ENCODE data around the gene ADAMTS13. TPM values are rescaled to one million over a fixed set of nuclear protein-coding genes. Genes with fewer than 3 reads are reported as not detected.
A peak's percentile ranks its signal among the peaks of the same experiment; 100 is the strongest.

The ADAMTS13 gene
- total RNA-seq, 4 donors from 2014 or later, result 0.94 to 2.7 (median 2.1) TPM

DNA sequence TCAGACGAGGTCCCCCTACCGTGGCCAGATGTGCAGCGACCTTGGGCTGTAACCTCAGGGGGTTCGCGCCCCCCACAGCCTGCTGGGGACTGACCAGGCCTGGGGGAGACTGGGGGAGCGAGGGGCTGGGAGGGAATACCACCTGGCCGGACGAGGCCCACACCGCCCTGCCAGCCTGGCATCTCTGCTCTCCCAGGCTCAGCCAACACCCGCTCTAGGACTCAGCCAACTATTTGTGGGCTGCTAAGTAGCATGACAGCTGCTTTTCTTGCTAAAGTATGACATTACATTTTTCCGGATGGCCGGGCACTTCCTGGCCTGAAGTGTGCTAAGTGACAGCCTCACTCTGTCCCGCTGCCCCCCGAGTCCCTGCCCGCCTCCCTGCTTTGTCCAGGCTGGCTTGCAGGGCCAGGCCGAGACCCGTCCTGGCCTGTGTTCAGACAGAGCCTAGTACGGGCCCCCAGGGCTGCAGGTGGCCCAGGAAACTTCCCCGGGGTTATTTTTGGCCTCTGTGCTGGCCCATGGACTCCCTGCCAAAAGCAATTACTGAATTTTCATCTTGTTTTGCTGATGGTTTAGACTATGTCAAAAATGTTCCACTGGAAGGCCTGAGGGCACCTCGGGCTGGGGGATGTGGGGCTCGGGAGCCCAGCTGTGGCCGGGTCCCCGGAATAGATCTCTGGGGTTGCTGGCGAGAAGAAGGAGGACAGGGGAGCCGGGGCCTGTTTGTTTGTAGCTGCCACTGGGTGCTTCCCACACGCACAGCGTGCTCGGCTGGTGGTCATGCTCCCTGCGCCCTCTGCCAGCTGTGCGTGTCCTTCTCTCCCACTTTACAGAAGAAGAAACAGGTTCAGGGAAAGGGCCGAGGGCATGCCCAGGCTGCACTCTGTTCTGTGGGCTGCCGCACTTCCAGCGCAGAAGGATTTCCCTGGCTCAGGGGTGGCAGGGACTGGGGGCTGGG lies 70.2 kb downstream of the ADAMTS13 start:
- TF ChIP-seq POLR2AphosphoS5 (IDR thresholded peaks at IDR 0.05) (no peak), EP300 (IDR thresholded peaks at IDR 0.05) (no peak), POLR2A (IDR thresholded peaks at IDR 0.05) (no peak)
- TF ChIP-seq, protein P1, sequence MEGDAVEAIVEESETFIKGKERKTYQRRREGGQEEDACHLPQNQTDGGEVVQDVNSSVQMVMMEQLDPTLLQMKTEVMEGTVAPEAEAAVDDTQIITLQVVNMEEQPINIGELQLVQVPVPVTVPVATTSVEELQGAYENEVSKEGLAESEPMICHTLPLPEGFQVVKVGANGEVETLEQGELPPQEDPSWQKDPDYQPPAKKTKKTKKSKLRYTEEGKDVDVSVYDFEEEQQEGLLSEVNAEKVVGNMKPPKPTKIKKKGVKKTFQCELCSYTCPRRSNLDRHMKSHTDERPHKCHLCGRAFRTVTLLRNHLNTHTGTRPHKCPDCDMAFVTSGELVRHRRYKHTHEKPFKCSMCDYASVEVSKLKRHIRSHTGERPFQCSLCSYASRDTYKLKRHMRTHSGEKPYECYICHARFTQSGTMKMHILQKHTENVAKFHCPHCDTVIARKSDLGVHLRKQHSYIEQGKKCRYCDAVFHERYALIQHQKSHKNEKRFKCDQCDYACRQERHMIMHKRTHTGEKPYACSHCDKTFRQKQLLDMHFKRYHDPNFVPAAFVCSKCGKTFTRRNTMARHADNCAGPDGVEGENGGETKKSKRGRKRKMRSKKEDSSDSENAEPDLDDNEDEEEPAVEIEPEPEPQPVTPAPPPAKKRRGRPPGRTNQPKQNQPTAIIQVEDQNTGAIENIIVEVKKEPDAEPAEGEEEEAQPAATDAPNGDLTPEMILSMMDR (IDR thresholded peaks at IDR 0.05), result no peak
- Histone ChIP-seq H3K4me1 (peaks cover 0 to 20% (median 8%) of the 10 kb centered on the region in 3 donors), H3K27me3 (peaks cover 63% of the 10 kb centered on the region), H3K27ac (peak overlapping the region in 3 of 4 donors; percentile 26 to 44 (median 39)), H3K4me3 (no peak overlapping the region), H3K36me3 (no peaks in the 10 kb centered on the region), H3K9me3 (no peaks in the 10 kb centered on the region)
- 17 to 56% methylated on average over 2 of the region's 33 CpGs for WGBS, 2 donors (ENCODE audit: low coverage in 1 of 2)
- peak; percentile 17 for ATAC-seq

DNA sequence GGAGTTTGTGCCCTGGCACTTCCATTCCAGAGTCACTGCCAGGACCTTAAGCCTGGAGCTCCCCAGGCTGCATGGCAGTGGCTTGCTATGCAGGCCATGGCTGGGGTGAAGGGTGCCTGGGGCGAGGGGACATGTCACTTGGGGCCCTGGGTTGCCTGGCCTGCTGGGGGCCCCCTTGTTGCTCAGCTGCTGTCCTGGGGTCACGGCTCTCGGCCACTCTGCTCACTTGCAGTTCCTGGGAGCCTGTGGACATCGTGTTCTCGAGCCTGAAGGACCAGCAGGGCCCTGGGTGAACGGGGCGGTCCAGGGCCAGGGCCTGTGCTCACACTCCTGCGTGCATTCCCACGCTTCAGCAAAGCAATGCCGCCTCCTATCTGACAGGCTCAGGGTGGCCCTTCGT lies 71.3 kb downstream of the ADAMTS13 start:
- no peaks in the 10 kb centered on the region for H3K9me3 ChIP-seq
- H3K36me3 ChIP-seq, result no peaks in the 10 kb centered on the region
- no peak overlapping the region for H3K4me3 ChIP-seq
- WGBS, 2 donors (ENCODE audit: low coverage in 1 of 2), result no CpG with 5 or more reads among the region's 11 CpGs
- TF ChIP-seq POLR2AphosphoS5 (IDR thresholded peaks at IDR 0.05), result no peak
- TF ChIP-seq, protein P1 (IDR thresholded peaks at IDR 0.05), result no peak
- ATAC-seq, result no peak
- peaks cover 62% of the 10 kb centered on the region for H3K27me3 ChIP-seq
- no peak overlapping the region for H3K27ac ChIP-seq
- H3K4me1 ChIP-seq, result peaks cover 0 to 16% (median 8%) of the 10 kb centered on the region in 3 donors

DNA sequence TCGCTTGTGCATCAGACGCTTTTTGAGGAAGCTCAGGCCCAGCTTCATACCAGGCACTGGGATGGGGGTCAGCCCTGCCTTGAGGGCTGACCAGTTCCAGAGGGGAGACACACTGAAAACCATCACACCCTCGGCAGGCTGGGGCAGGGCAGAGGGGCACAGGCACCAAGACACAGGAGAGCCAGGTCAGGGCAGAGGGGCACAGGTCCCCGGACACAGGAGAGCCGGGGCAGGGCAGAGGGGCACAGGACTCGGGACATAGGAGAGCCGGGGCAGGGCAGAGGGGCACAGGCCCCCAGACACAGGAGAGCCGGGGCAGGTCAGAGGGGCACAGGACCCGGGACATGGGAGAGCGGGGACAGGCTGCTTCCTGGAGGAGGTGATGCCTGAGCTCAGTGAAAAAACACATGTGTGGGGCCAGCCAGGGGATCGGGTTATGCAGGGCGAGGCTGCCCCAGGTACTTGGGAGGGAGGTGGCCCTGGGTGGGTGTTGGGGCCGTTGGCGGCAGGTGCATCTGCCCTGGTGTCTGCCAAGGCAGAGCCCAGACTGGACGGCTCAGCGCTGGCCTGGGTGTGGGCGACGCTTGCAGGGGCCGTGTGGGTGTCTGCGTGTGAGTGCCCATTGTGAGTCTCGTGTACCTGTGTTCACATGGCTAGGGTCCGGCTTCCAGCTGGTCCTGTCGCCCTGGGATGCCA lies 71.8 kb downstream of the ADAMTS13 start:
- H3K27ac ChIP-seq, result no peak overlapping the region
- ATAC-seq, result no peak
- TF ChIP-seq EP300 (IDR thresholded peaks at IDR 0.05) (no peak), POLR2AphosphoS5 (IDR thresholded peaks at IDR 0.05) (no peak), POLR2A (IDR thresholded peaks at IDR 0.05) (no peak)
- TF ChIP-seq, protein P1 (IDR thresholded peaks at IDR 0.05), result no peak
- H3K9me3 ChIP-seq, result no peaks in the 10 kb centered on the region
- peaks cover 0 to 21% (median 8%) of the 10 kb centered on the region in 3 donors for H3K4me1 ChIP-seq
- WGBS, 2 donors (ENCODE audit: low coverage in 1 of 2), result 50 to 91% methylated on average over 1 to 16 of the region's 23 CpGs
- no peaks in the 10 kb centered on the region for H3K36me3 ChIP-seq
- H3K27me3 ChIP-seq, result peaks cover 64% of the 10 kb centered on the region
- no peak overlapping the region for H3K4me3 ChIP-seq

- Histone ChIP-seq H3K4me3 (no peak overlapping the region), H3K27ac (no peak overlapping the region), H3K36me3 (no peaks in the 10 kb centered on the region), H3K9me3 (no peaks in the 10 kb centered on the region), H3K4me1 (peaks cover 0 to 21% (median 8%) of the 10 kb centered on the region in 3 donors), H3K27me3 (peaks cover 66% of the 10 kb centered on the region)
- 67 to 100% methylated on average over 2 to 4 of the region's 24 CpGs for WGBS, 2 donors (ENCODE audit: low coverage in 1 of 2)
- TF ChIP-seq POLR2A (IDR thresholded peaks at IDR 0.05), result no peak
- TF ChIP-seq EP300 (IDR thresholded peaks at IDR 0.05), result no peak
- no peak for TF ChIP-seq POLR2AphosphoS5 (IDR thresholded peaks at IDR 0.05)
- TF ChIP-seq, protein P1 (IDR thresholded peaks at IDR 0.05), result no peak
- no peak for ATAC-seq
Observed at GRCh38 chr9:133494636-133495326, 72.6 kb downstream of the ADAMTS13 start.

Data from gastroesophageal sphincter (tissue), 4 donors.